Transverse colon (tissue), 4 donors: Measurements from ENCODE around the gene B4GALNT4. TPM values are rescaled to one million over a fixed set of nuclear protein-coding genes. Genes with fewer than 3 reads are reported as not detected.

ENCODE experiments used
- DNase-seq: peaks from one replicate; pipeline ENCODE4 v3.0.0-alpha.2; 2019
- H3K27ac ChIP-seq, 4 donors: fragments of 200-600 bp; sonication (generic); 2 replicates each; pipeline ENCODE4 v1.5.1; 2016 to 2018; ENCODE audit warnings: inconsistent platforms in 4 of 4
- H3K27me3 ChIP-seq: fragments of 200-600 bp; sonication (generic); 2 replicates; pipeline ENCODE4 v1.5.1; 2017; ENCODE audit warnings: inconsistent platforms
- H3K36me3 ChIP-seq, 4 donors: fragments of 200-600 bp; sonication (generic); 2 replicates each; pipeline ENCODE4 v1.5.1; 2017 to 2019; ENCODE audit warnings: inconsistent platforms in 4 of 4
- H3K4me1 ChIP-seq, 4 donors: fragments of 200-600 bp; sonication (generic); 2 replicates each; pipeline ENCODE4 v1.5.1; 2017 to 2020; ENCODE audit warnings: inconsistent platforms in 4 of 4
- H3K4me3 ChIP-seq, 4 donors: fragments of 200-600 bp; sonication (generic); 1 replicate in 1 of 4; 2 replicates in 3 of 4; pipeline versions ENCODE4 v1.5.1 to v1.6.1; 2017 to 2019; ENCODE audit warnings: inconsistent platforms in 4 of 4
- H3K9me3 ChIP-seq, 2 donors: fragments of 200-600 bp; sonication (generic); 2 replicates each; pipeline ENCODE4 v1.5.1; 2017 to 2019; ENCODE audit warnings: inconsistent platforms in 2 of 2
- CTCF ChIP-seq, 5 experiments: fragments of 200-600 bp in 3 of 5; fragments of 450-650 bp in 2 of 5; sonication (generic) in 3 of 5; IDR thresholded peaks; 1 replicate in 2 of 5; 2 replicates in 3 of 5; pipeline ENCODE4 v1.5.1; 2016 to 2017; ENCODE audit warnings: antibody characterized with exemption in 5 of 5, inconsistent platforms in 3 of 5, mild to moderate bottlenecking in 2 of 5, moderate library complexity in 1 of 5
- EP300 ChIP-seq: sonication (generic); formaldehyde crosslinking; IDR thresholded peaks from one replicate; pipeline ENCODE4 v1.6.1; 2017; ENCODE audit warnings: antibody characterized with exemption, low read depth
- POLR2A ChIP-seq: fragments of 450-650 bp; IDR thresholded peaks from one replicate; pipeline ENCODE4 v1.6.1; 2016; ENCODE audit warnings: antibody characterized with exemption, mild to moderate bottlenecking, moderate library complexity
- POLR2AphosphoS5 ChIP-seq, 3 donors: sonication (generic); formaldehyde crosslinking; IDR thresholded peaks; one replicate each; pipeline ENCODE4 v1.6.1; 2016; ENCODE audit warnings: antibody characterized with exemption in 3 of 3
- WGBS, 2 donors: methylation state at CpG; one replicate each; pipeline ENCODE4 v1.1.5; 2018; ENCODE audit warnings: low coverage in 1 of 2; 5-methylcytosine and 5-hydroxymethylcytosine counted together
- in situ Hi-C, 4 donors: fragments of 200-750 bp; cut with MboI; loops; one replicate each; pipeline versions ENCODE4 v1.15.0 to v1.15.1; 2017; ENCODE audit warnings: low sequenced_read_pairs in 3 of 4, low pct_ligation_motif_present in 1 of 4, low pct_unique_long_range_greater_than_20kb in 1 of 4
- intact Hi-C: fragments of 100-400 bp; cut with DNase I; formaldehyde crosslinking; loops from one replicate; pipeline ENCODE4 v1.15.1; 2023; ENCODE audit warnings: low total_unique reads
- total RNA-seq, 4 donors: library from RNA; depleted of rRNA; stranded (reverse); fragments of >200 nt; gene quantifications; one replicate each; pipeline ENCODE4 v1.1.0, GENCODE V29; 2016

Gene B4GALNT4
- total RNA-seq, 4 donors from 2014 or later: 0.82 to 3.0 (median 1.3) TPM; not detected in 1

GRCh38 chr11:357582-357981 is 11.7 kb upstream of the B4GALNT4 start:
- TF ChIP-seq POLR2AphosphoS5 (IDR thresholded peaks at IDR 0.05) (no peak), CTCF (IDR thresholded peaks at IDR 0.05) (no peak), EP300 (no peak), POLR2A (no peak)
- Histone ChIP-seq H3K9me3 (no peaks in the 10 kb centered on the region), H3K36me3 (no peaks in the 10 kb centered on the region), H3K4me3 (no peak overlapping the region), H3K27ac (no peak overlapping the region), H3K27me3 (no peaks in the 10 kb centered on the region), H3K4me1 (peaks cover 18 to 26% (median 24%) of the 10 kb centered on the region in 4 donors)
- intact Hi-C loops (loop anchor here (5.0 kb wide), 1 partner anchor 50 kb away; the partner anchor contains the start of gene IFITM2), in situ Hi-C loops (no loop called here)
- no peak for DNase-seq
- WGBS, 2 donors: 87 to 100% methylated on average over 1 to 4 of the region's 4 CpGs

DNA sequence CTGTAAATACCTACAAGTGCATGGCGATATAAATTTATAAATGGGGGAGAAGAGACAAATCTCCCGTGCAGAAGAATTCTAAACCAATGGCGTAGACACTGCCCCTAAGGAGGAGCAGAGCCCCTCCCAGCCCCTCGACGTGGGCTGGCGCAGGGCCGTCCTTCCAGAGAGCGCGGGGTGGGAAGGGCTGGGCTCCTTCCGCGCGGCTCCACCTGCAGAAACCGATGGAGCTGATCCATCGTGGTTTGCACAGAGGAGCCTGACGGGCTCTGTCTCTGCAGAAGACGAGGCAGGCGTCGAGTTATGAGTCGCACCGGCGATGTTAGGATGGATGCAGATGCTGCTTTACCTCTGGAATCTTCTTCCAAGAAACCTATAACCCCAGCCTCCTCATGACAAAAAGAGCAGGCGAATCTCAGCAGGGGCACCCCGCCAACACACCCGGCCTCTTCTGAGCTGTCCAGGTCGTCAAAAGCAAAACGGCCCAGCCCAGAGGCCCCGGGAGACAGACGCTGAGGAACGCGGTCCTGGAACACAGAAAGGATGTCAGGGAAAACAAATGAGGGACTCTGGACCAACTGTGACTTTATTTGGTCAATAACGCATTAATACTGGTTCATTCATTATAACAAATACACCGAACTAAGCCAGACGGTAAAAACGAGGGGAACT is 11.0 kb upstream of the B4GALNT4 start:
- Histone ChIP-seq H3K4me3 (no peak overlapping the region), H3K27me3 (no peaks in the 10 kb centered on the region), H3K4me1 (peaks cover 13 to 20% (median 18%) of the 10 kb centered on the region in 4 donors), H3K9me3 (no peaks in the 10 kb centered on the region), H3K27ac (no peak overlapping the region), H3K36me3 (no peaks in the 10 kb centered on the region)
- WGBS, 2 donors: 61 to 81% methylated on average over 17 to 34 of the region's 34 CpGs
- in situ Hi-C loops (no loop called here), intact Hi-C loops (loop anchor here (5.0 kb wide), 1 partner anchor 51 kb away; the partner anchor contains the start of gene IFITM2)
- DNase-seq: no peak
- TF ChIP-seq EP300 (no peak), POLR2A (no peak), POLR2AphosphoS5 (IDR thresholded peaks at IDR 0.05) (no peak), CTCF (IDR thresholded peaks at IDR 0.05) (no peak)

- no peak overlapping the region for H3K4me3 ChIP-seq
- 50% methylated on average over 5 of the region's 5 CpGs; no CpG with 5 or more reads in 1 of the 2 donors for WGBS, 2 donors
- TF ChIP-seq CTCF (IDR thresholded peaks at IDR 0.05) (no peak), EP300 (no peak), POLR2AphosphoS5 (IDR thresholded peaks at IDR 0.05) (no peak), POLR2A (no peak)
- H3K36me3 ChIP-seq: no peaks in the 10 kb centered on the region
- in situ Hi-C loops (no loop called here), intact Hi-C loops (loop anchor here (5.0 kb wide), 1 partner anchor 52 kb away; the partner anchor contains the start of gene IFITM2)
- no peak for DNase-seq
- peaks cover 7 to 10% (median 8%) of the 10 kb centered on the region in 4 donors for H3K4me1 ChIP-seq
- H3K9me3 ChIP-seq: no peaks in the 10 kb centered on the region
- H3K27ac ChIP-seq: no peak overlapping the region
- H3K27me3 ChIP-seq: no peaks in the 10 kb centered on the region
Measured at GRCh38 chr11:359181-359714, 10.1 kb upstream of the B4GALNT4 start.

DNA sequence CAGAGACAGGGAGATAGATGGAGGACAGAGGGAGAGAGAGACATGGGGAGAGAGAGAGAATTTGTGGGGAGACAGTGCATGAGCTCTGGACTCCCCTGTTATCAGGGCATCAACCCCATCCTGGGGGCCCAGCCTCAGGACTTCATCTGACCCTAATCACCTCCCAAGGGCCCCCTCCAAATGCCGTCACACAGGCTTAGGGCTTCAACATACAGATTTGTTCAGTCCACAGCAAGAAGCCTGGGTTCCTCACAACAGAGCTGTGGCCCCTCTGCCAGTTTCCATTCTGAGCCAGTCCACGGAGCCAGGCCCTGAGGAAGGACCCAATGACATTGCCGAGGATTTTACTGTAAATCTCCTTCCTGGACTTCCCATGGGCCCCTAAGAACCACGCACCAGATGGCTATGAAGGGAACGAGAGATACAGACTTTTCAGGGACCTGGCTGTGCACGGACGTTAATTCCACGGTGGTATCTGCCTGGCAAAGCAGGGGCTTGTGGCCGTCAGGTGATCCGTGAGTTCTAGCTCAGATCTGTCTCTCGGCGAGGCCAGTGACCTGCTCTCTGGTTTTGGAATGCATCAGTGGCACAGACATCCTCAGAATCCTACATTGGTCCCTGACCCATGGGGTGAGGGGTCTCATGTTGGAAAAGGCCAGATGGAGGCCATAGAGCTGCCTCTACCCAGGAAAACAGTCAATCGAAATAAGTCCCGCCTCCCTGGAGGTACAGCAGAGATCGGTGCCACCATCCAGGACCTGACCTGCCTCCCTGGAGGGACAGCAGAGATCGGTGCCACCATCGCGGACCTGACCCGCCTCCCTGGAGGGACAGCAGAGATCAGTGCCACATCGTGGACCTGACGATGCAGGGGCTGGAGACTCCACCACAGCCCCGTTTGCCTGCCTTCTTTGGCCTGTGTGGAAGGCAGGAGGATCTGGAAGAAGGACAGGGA is 8.7 kb upstream of the B4GALNT4 start:
- Histone ChIP-seq H3K36me3 (no peaks in the 10 kb centered on the region), H3K9me3 (no peaks in the 10 kb centered on the region), H3K4me3 (no peak overlapping the region), H3K4me1 (peaks cover 1 to 2% (median 2%) of the 10 kb centered on the region in 4 donors), H3K27ac (no peak overlapping the region), H3K27me3 (peaks cover 3% of the 10 kb centered on the region)
- TF ChIP-seq CTCF (IDR thresholded peaks at IDR 0.05) (no peak), POLR2AphosphoS5 (IDR thresholded peaks at IDR 0.05) (no peak), POLR2A (no peak), EP300 (no peak)
- 84 to 85% methylated on average over 8 to 22 of the region's 22 CpGs for WGBS, 2 donors
- in situ Hi-C loops (loop anchor here in 1 of 4 donors (10.0 kb wide), 1 partner anchor 106 kb away; no protein-coding TSS in a partner anchor), intact Hi-C loops (no loop called here)
- DNase-seq: no peak
